G401 (cell line): ENCODE measurements around the gene MYO1A. TPM values are rescaled to one million over a fixed set of nuclear protein-coding genes. Genes with fewer than 3 reads are reported as not detected.
A peak's percentile ranks its signal among the peaks of the same experiment; 100 is the strongest.
"Not testable (repeated sequence)": the region's sequence is repeated elsewhere in the genome, so short reads cannot be mapped to it uniquely, and the experiment has no call there.

Experiments
- DNase-seq: peaks from one replicate; pipeline ENCODE4 v3.0.0-alpha.2; 2015; ENCODE audit warnings: low spot score
- in situ Hi-C: cut with HindIII; loops from 2 replicates; pipeline ENCODE4 v1.10.0; 2016; ENCODE audit warnings: low sequenced_read_pairs, mixed read lengths
- total RNA-seq: library from RNA; depleted of rRNA; stranded (reverse); fragments of >200 nt; shearing (Covaris generic); gene quantifications from 2 replicates; pipeline ENCODE4 v1.2.3, GENCODE V29; 2014

MYO1A gene
- total RNA-seq, 1 experiment from 2014 or later: not detected

DNA sequence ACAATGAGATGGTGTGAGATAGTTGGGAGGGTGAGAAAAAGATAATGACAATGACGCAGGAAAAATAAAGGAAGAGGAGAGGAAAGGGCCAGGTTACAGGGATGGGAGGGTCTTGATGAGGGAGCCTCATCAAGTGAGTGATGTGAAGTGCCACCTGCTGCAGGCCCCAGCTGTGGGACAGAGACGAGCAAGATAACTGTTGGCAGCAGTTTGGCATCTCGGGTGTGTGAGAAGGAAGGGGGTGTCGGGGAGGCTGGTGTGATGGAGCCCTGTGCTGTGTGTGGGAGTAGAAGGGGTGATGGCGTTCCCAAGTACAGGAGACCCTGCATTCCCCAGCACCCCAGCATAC is 22.1 kb downstream of the MYO1A start:
- no peak for DNase-seq
- in situ Hi-C loops: no loop called here

- in situ Hi-C loops: no loop called here
These were observed 22.7 kb downstream of the MYO1A start for GRCh38 chr12:57027011-57027804.

GRCh38 chr12:57025196-57025595 is 24.7 kb downstream of the MYO1A start:
- DNase-seq: no peak
- in situ Hi-C loops: no loop called here

More at GRCh38 chr12:57027011-57027804, 22.7 kb downstream of the MYO1A start:
- DNase-seq: no peak

DNA sequence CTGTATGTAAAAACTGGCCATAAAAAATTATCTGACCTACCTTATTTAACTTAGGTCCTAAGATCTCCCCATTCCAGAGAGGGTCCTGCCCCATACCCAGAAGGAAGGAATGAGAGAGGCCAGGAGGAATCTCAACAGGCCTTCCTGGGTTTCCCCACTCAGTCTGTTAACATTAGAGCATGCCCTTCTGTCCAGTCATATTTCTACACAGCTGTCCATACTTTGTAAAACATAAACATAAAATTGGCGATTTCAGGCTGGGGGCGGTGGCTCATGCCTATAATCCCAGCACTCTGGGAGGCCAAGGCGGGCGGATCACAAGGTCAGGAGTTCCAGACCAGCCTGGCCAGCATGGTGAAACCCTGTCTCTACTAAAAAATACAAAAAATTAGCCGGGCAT is 27.6 kb downstream of the MYO1A start:
- DNase-seq, in situ Hi-C loops: not testable (repeated sequence)

- in situ Hi-C loops: no loop called here
- no peak for DNase-seq
These were observed 29.8 kb downstream of the MYO1A start for GRCh38 chr12:57019983-57020719.

DNA sequence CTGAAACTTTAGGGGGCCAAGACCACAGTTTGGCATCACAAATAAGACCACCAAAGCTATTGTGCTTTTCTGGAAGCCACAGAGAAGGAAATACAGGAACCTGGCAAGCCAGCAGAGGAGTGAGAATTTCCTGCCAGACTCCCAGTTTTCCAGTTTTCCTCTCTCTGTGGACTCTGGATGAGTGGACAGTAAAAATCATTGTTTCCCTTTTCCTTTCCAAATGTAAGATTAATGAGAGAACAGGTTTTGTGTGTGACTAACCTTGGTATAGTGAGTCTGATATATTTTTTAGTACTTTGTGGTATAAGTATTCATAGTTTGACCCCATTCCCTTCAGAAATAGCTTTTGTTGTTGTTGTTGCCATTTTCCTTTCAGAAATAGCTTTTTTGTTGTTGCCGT is 31.0 kb downstream of the MYO1A start:
- in situ Hi-C loops: no loop called here
- DNase-seq: no peak

DNA sequence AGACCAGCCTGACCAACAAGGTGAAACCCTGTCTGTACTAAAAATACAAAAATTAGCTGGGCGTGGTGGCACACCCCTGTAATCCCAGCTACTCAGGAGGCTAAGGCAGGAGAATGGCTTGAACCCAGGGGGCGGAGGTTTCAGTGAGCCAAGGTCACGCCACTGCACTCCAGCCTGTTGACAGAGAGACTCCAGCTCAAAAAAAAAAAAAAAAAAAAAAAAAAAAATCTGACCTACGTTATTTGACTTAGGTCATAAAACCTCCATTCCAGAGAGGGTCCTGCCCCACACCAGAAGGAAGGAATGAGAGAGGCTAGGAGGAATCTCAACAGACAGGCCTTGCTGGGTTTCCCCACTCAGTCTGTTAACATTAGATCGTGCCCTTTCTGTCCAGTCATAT is 31.6 kb downstream of the MYO1A start:
- in situ Hi-C loops, DNase-seq: not testable (repeated sequence)

- no peak for DNase-seq
- in situ Hi-C loops: no loop called here
These were observed 33.6 kb downstream of the MYO1A start, which contains the start of gene TAC3 for GRCh38 chr12:57016348-57016747. Gene TAC3 (minus strand): TSS chr12:57016529. CDS start chr12:57015797, 732 bp downstream.

GRCh38 chr12:57012600-57013465 is 37.1 kb downstream of the MYO1A start:
- no peak for DNase-seq
- in situ Hi-C loops: no loop called here

DNA sequence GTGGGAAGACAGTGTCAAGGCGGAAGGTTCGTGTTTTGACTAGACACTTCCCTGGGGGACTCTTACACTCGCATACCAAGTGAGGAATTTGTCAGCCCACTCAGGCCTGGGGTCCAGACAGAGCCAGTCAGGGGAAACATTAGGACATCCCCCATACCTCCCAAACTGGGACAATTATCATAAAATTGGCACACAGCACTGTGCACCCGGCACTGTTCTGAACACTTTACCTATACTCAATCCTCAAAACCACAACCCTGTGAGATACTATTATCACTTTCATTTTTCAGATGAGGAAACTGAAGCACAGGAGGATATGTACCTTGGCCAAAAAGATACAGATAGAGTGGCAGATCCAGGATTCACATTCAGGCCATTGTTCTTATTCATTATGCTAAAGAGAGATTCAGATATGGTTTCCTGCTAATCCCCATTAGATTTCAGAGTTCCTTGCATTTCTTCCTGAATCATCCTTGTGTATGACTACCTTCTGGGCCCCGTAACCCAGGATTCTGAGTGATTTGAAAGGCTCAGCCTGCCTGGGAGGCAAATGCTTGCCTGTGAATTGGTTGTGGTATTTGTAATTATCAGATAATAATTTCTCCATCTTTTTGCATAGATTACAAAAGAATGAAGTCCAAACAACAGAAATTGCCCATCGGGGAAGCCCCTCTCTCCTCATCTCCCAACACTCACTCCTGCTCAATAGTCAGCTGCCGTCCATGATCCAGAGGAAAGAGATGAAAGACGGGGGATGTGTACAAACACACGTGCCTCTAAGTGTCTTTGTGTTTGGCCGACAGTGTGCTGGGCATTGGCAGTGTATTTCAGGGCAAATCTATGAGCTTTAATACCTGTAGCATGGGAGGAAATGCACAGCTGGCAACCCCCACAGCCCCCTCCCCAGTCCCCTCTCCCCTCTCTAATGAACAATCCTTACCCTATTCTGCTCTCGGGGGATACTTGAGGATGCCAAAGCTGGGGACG is 38.2 kb downstream of the MYO1A start:
- in situ Hi-C loops: no loop called here
- no peak for DNase-seq

- DNase-seq: no peak
- in situ Hi-C loops: no loop called here
These were observed 39.2 kb downstream of the MYO1A start for GRCh38 chr12:57010627-57011247.

- in situ Hi-C loops: no loop called here
- no peak for DNase-seq
These were observed 39.8 kb downstream of the MYO1A start for GRCh38 chr12:57009949-57010626.

- in situ Hi-C loops: no loop called here
- DNase-seq: peak; percentile 41
These were observed 41.8 kb downstream of the MYO1A start for GRCh38 chr12:57008178-57008577.

DNA sequence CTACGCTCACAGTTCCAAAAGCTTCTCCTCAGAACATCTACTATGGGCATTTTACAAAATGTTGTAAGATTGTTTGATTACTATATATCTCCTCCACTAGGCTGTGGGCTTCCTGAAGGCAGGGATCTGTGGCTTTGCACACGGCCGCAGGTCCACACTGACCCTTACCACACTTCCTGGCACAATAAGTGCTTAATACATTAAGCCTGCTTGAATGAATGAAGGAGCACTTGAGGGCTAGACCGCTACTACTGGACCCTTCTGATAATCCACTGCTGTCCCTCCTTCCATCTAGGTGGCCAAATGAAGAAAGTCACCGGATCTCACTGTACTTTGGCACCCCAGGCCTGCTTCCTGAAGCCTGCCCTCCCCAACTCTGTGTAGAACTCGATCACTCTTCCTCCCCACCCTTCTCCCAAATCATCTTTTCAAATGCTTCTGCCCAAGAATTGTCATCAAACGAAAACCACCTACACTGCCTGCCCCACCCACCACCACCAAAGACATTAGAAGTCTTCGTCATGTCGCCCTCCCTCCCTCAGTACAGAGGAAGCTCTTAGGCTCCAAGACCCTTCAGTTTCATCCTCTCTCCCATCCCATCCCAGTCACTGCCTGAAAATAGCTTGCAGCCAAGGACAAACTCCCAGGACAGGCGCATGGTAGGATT is 43.0 kb downstream of the MYO1A start:
- in situ Hi-C loops: no loop called here
- no peak for DNase-seq

- in situ Hi-C loops: no loop called here
- peak; percentile 39 for DNase-seq
These were observed 43.7 kb downstream of the MYO1A start, which contains the start of gene ZBTB39 for GRCh38 chr12:57005980-57006808. Gene ZBTB39 (minus strand): TSS chr12:57006546. CDS start chr12:57004917, 1,629 bp downstream.

GRCh38 chr12:57004651-57005050 is 45.3 kb downstream of the MYO1A start:
- no peak for DNase-seq
- in situ Hi-C loops: no loop called here
